A549 (cell line): ENCODE data around the gene C9orf152.

Experiments
- CBX8 ChIP-seq: fragments of 200-600 bp; sonication (generic); IDR thresholded peaks from 2 replicates; pipeline ENCODE4 v1.6.1; 2016
- CEBPB ChIP-seq, 2 experiments: fragments of >200 bp in 1 of 2; sonication (Bioruptor Twin) in 1 of 2; formaldehyde crosslinking in 1 of 2; IDR thresholded peaks; 2 replicates each; pipeline ENCODE4 v1.6.1; 2012 to 2016
- CTCF ChIP-seq: fragments of >200 bp; sonication (Bioruptor Twin); formaldehyde crosslinking; IDR thresholded peaks from 3 replicates; pipeline ENCODE4 v1.5.1; 2016
- E2F6 ChIP-seq: IDR thresholded peaks from 2 replicates; pipeline ENCODE4 v1.6.1; 2012; ENCODE audit warnings: low read depth, borderline replicate concordance
- HMGXB4 ChIP-seq: fragments of 250-450 bp; sonication (Bioruptor Pico); IDR thresholded peaks from 2 replicates; pipeline ENCODE4 v1.5.0; 2021; ENCODE audit warnings: mild to moderate bottlenecking, moderate library complexity, borderline replicate concordance
- KDM1A ChIP-seq: fragments of 200-600 bp; sonication (generic); IDR thresholded peaks from 2 replicates; pipeline ENCODE4 v1.6.1; 2016; ENCODE audit warnings: low read depth, mild to moderate bottlenecking
- MAFK ChIP-seq: fragments of 450-650 bp; IDR thresholded peaks from 2 replicates; pipeline ENCODE4 v1.6.1; 2014; ENCODE audit not compliant: partially characterized antibody
- POLR2A ChIP-seq: IDR thresholded peaks from 2 replicates; pipeline ENCODE4 v1.6.1; 2012; ENCODE audit warnings: mild to moderate bottlenecking, low read length
- SMC3 ChIP-seq: fragments of >200 bp; sonication (Bioruptor Twin); formaldehyde crosslinking; IDR thresholded peaks from 3 replicates; pipeline ENCODE4 v1.6.1; 2018; ENCODE audit warnings: inconsistent platforms
- SREBF2 ChIP-seq: fragments of 450-650 bp; IDR thresholded peaks from 2 replicates; pipeline ENCODE4 v1.6.1; 2014; ENCODE audit warnings: mild to moderate bottlenecking, moderate library complexity

GRCh38 chr9:110224583-110224982 lies 16.6 kb upstream of the C9orf152 start:
- TF ChIP-seq KDM1A (no peak), POLR2A (no peak), E2F6 (no peak), CTCF (no peak), CBX8 (no peak), CEBPB (IDR thresholded peaks at IDR 0.05) (no peak), MAFK (no peak), HMGXB4 (CRISPR knock-in tag) (no peak), SREBF2 (no peak), SMC3 (no peak)
